K562 (cell line): ENCODE results near the gene GAB2. TPM values are rescaled to one million over a fixed set of nuclear protein-coding genes. Genes with fewer than 3 reads are reported as not detected.
A peak's percentile ranks its signal among the peaks of the same experiment; 100 is the strongest.

Source experiments
- ATF4 ChIP-seq: fragments of 450-650 bp; formaldehyde crosslinking; IDR thresholded peaks from 2 replicates; pipeline ENCODE4 v1.4.0; 2022; ENCODE audit warnings: mild to moderate bottlenecking, moderate library complexity
- CBX3 ChIP-seq, 2 experiments: IDR thresholded peaks; 1 replicate in 1 of 2; 2 replicates in 1 of 2; pipeline ENCODE4 v1.6.1; 2012; ENCODE audit warnings: inconsistent platforms in 2 of 2, low read length in 2 of 2, borderline replicate concordance in 1 of 2, control low read depth in 1 of 2
- PRPF4 ChIP-seq: fragments of 200-400 bp; formaldehyde crosslinking; IDR thresholded peaks from one replicate; pipeline ENCODE4 v1.6.1; 2017; ENCODE audit warnings: low read length, low read depth, mild to moderate bottlenecking; ENCODE audit not compliant: insufficient read depth, poor library complexity, severe bottlenecking
- RBBP5 ChIP-seq: fragments of 200-600 bp; sonication (generic); IDR thresholded peaks from 2 replicates; pipeline ENCODE4 v1.6.1; 2012; ENCODE audit warnings: borderline replicate concordance, mild to moderate bottlenecking, low read length, control low read depth, inconsistent platforms; ENCODE audit not compliant: insufficient read depth, poor library complexity, severe bottlenecking
- SMAD4 ChIP-seq: fragments of 250-450 bp; sonication (Bioruptor Pico); conservative IDR thresholded peaks from 2 replicates; pipeline ENCODE4 v1.8.0; 2021; ENCODE audit warnings: inconsistent platforms, mild to moderate bottlenecking, moderate library complexity
- SP1 ChIP-seq: sonication (generic); formaldehyde crosslinking; IDR thresholded peaks from 2 replicates; pipeline ENCODE4 v1.8.1; 2022; ENCODE audit warnings: mild to moderate bottlenecking, missing genetic modification reagents
- ZBTB9 ChIP-seq: fragments of 450-650 bp; formaldehyde crosslinking; IDR thresholded peaks from 2 replicates; pipeline ENCODE4 v1.4.0; 2020; ENCODE audit warnings: mild to moderate bottlenecking, moderate library complexity
- ZC3H11A ChIP-seq: IDR thresholded peaks from 2 replicates; pipeline ENCODE4 v1.6.1; 2012; ENCODE audit warnings: low read depth, low read length, improper control_type of control experiment
- ZNF311 ChIP-seq: fragments of 250-450 bp; sonication (Bioruptor Pico); IDR thresholded peaks from 2 replicates; pipeline ENCODE4 v1.4.0; 2020; ENCODE audit warnings: mild to moderate bottlenecking, moderate library complexity
- ZNF398 ChIP-seq: fragments of 250-450 bp; sonication (Bioruptor Pico); IDR thresholded peaks from 2 replicates; pipeline ENCODE4 v1.8.0; 2021; ENCODE audit warnings: moderate library complexity, mild to moderate bottlenecking, inconsistent platforms
- ZNF436 ChIP-seq: fragments of 250-450, 450-650 bp; sonication (Bioruptor Pico); formaldehyde crosslinking; IDR thresholded peaks from 2 replicates; pipeline ENCODE4 v1.7.0; 2020; ENCODE audit warnings: mild to moderate bottlenecking
- polyA plus RNA-seq, 8 experiments: library from polyadenylated mRNA; depleted of rRNA in 4 of 8; stranded (reverse) in 5 of 8; unstranded in 3 of 8; fragments of >200 nt; fragmentation: Nextera tagmentation in 2 of 8; fragmentation: Illumina TruSeq in 1 of 8; extraction: Ambion mirVana in 2 of 8; extraction: Trizol in 1 of 8; gene quantifications; 2 replicates each; pipeline versions ENCODE4 v1.2.1 to v1.2.3, GENCODE V29; 2011 to 2014; ENCODE audit warnings: inconsistent platforms in 1 of 8, missing spikeins in 1 of 8
- total RNA-seq, 7 experiments: library from RNA; depleted of rRNA in 6 of 7; stranded (reverse); fragments of >200 nt in 6 of 7; fragmentation: Illumina TruSeq in 2 of 7; extraction: Trizol in 2 of 7; gene quantifications; 2 replicates each; pipeline versions ENCODE4 v1.2.1 to v1.2.3, GENCODE V29; 2011 to 2021; ENCODE audit warnings: low replicate concordance in 1 of 7
- TF ChIP-seq, protein P1 (sequence below), 3 experiments: IDR thresholded peaks in 2 of 3; conservative IDR thresholded peaks in 1 of 3; 2 replicates each; pipeline ENCODE4 v1.5.1; 2011 to 2012; ENCODE audit warnings: low read length in 3 of 3, mild to moderate bottlenecking in 3 of 3, control low read depth in 2 of 3, improper control_type of control experiment in 1 of 3, inconsistent platforms in 1 of 3, low read depth in 1 of 3, mixed read lengths in 1 of 3, moderate library complexity in 1 of 3; ENCODE audit not compliant: insufficient read depth in 2 of 3
- TF ChIP-seq, protein P2 (sequence below), 3 experiments: fragments of 200-800 bp in 1 of 3; sonication (Bioruptor generic) in 1 of 3; sonication (generic) in 1 of 3; formaldehyde crosslinking in 1 of 3; IDR thresholded peaks; 2 replicates each; pipeline versions ENCODE4 v1.6.1 to v1.8.0; 2016 to 2022; ENCODE audit warnings: mild to moderate bottlenecking in 2 of 3, missing compliant biosample characterization in 2 of 3, missing genetic modification characterization in 2 of 3, missing genetic modification reagents in 1 of 3

GAB2 gene
- total and polyA plus RNA-seq, 9 of the 15 experiments (the other 6 are each of a cell fraction or from before 2014, with no cell fraction given): 2.3 to 35.2 (median 16.1) TPM

GRCh38 chr11:78284260-78284659 lies 133.4 kb downstream of the GAB2 start (continued):
- TF ChIP-seq, protein P1, sequence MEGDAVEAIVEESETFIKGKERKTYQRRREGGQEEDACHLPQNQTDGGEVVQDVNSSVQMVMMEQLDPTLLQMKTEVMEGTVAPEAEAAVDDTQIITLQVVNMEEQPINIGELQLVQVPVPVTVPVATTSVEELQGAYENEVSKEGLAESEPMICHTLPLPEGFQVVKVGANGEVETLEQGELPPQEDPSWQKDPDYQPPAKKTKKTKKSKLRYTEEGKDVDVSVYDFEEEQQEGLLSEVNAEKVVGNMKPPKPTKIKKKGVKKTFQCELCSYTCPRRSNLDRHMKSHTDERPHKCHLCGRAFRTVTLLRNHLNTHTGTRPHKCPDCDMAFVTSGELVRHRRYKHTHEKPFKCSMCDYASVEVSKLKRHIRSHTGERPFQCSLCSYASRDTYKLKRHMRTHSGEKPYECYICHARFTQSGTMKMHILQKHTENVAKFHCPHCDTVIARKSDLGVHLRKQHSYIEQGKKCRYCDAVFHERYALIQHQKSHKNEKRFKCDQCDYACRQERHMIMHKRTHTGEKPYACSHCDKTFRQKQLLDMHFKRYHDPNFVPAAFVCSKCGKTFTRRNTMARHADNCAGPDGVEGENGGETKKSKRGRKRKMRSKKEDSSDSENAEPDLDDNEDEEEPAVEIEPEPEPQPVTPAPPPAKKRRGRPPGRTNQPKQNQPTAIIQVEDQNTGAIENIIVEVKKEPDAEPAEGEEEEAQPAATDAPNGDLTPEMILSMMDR (IDR thresholded peaks at IDR 0.05 in 2 of 3, conservative IDR thresholded peaks at IDR 0.05 in 1 of 3; ENCODE audit: insufficient read depth in 2 of 3, low read depth in 1 of 3, low read length in 3 of 3): no peak
- no peak for TF ChIP-seq SP1 (CRISPR knock-in tag)
- TF ChIP-seq ATF4 (CRISPR knock-in tag): 0 out of 2 replicates have a peak, but pooled peaks have one; percentile 9
- TF ChIP-seq ZBTB9 (CRISPR knock-in tag): 0 out of 2 replicates have a peak, but pooled peaks have one; percentile 23
- TF ChIP-seq RBBP5: no peak
- TF ChIP-seq PRPF4: no peak
- TF ChIP-seq CBX3 (IDR thresholded peaks at IDR 0.05; ENCODE audit: borderline replicate concordance in 1 of 2, low read length in 2 of 2): no peak
- no peak for TF ChIP-seq ZNF398 (CRISPR knock-in tag)
- TF ChIP-seq, protein P2, sequence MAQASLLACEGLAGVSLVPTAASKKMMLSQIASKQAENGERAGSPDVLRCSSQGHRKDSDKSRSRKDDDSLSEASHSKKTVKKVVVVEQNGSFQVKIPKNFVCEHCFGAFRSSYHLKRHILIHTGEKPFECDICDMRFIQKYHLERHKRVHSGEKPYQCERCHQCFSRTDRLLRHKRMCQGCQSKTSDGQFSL (CRISPR knock-in tag; IDR thresholded peaks at IDR 0.05): no peak
- TF ChIP-seq, protein P2 (tag; IDR thresholded peaks at IDR 0.05): no peak
- TF ChIP-seq ZNF311: peak; percentile 67; the same call in 1 of the 2 replicates
- no peak for TF ChIP-seq ZNF436 (CRISPR knock-in tag)
- no peak for TF ChIP-seq ZC3H11A
- peak; percentile 54 for TF ChIP-seq SMAD4
